HEK293 (cell line): ENCODE measurements around the gene ZNG1F.
A peak's percentile ranks its signal among the peaks of the same experiment; 100 is the strongest.
"Not testable (repeated sequence)": the region's sequence is repeated elsewhere in the genome, so short reads cannot be mapped to it uniquely, and the experiment has no call there.

ENCODE experiments used
- CTCF ChIA-PET: fragments of 350-600 bp; formaldehyde crosslinking; extraction: SDS; loops from one replicate; lab custom pipeline; 2021; ENCODE audit warnings: antibody characterized with exemption; lab: Yijun Ruan, JAX
- POLR2A ChIA-PET: fragments of 300-600 bp; formaldehyde crosslinking; extraction: SDS; loops from one replicate; lab custom pipeline; 2020; ENCODE audit warnings: antibody characterized with exemption, inconsistent platforms; lab: Yijun Ruan, JAX
- H3K27ac ChIP-seq: fragments of 200-500 bp; sonication (Bioruptor generic); 2 replicates; pipeline ENCODE4 v1.5.1; 2014; ENCODE audit warnings: low read depth, low read length, control low read depth, inconsistent platforms; ENCODE audit errors: extremely low read depth
- H3K36me3 ChIP-seq, 2 experiments: fragments of 200-500 bp in 1 of 2; sonication (Bioruptor generic) in 1 of 2; 1 replicate in 1 of 2; 2 replicates in 1 of 2; pipeline ENCODE4 v1.5.1; 2014 to 2017; ENCODE audit warnings: inconsistent platforms in 2 of 2, low read length in 2 of 2; ENCODE audit not compliant: control insufficient read depth in 2 of 2, insufficient read depth in 1 of 2
- H3K4me1 ChIP-seq: fragments of 200-500 bp; sonication (Bioruptor generic); 2 replicates; pipeline ENCODE4 v1.5.1; 2014; ENCODE audit warnings: mild to moderate bottlenecking, low read length, inconsistent platforms; ENCODE audit not compliant: control insufficient read depth, insufficient read depth
- H3K4me3 ChIP-seq: 2 replicates; pipeline ENCODE4 v1.5.1; 2011; ENCODE audit warnings: low read depth, mild to moderate bottlenecking, control low read depth, low read length, moderate library complexity
- H3K9me3 ChIP-seq: fragments of 200-500 bp; sonication (Bioruptor generic); 2 replicates; pipeline ENCODE4 v1.5.1; 2014; ENCODE audit warnings: low read depth, low read length, inconsistent platforms; ENCODE audit not compliant: control insufficient read depth, insufficient read depth
- SP7 ChIP-seq: fragments of 450-650 bp; formaldehyde crosslinking; IDR thresholded peaks from 2 replicates; pipeline ENCODE4 v1.5.1; 2016; ENCODE audit warnings: missing biosample characterization, missing genetic modification characterization
- YY1 ChIP-seq: fragments of 450-650 bp; formaldehyde crosslinking; IDR thresholded peaks from 2 replicates; pipeline ENCODE4 v1.5.1; 2018; ENCODE audit warnings: missing biosample characterization, missing genetic modification characterization
- ZNF10 ChIP-seq: fragments of 450-650 bp; formaldehyde crosslinking; IDR thresholded peaks from 2 replicates; pipeline ENCODE4 v1.5.1; 2017; ENCODE audit warnings: missing biosample characterization, missing genetic modification characterization
- ZNF132 ChIP-seq: fragments of 450-650 bp; formaldehyde crosslinking; IDR thresholded peaks from 2 replicates; pipeline ENCODE4 v1.5.1; 2017; ENCODE audit warnings: missing biosample characterization, missing genetic modification characterization, borderline replicate concordance
- ZNF146 ChIP-seq: fragments of 450-650 bp; formaldehyde crosslinking; IDR thresholded peaks from 2 replicates; pipeline ENCODE4 v1.5.1; 2016; ENCODE audit warnings: missing biosample characterization, missing genetic modification characterization
- ZNF18 ChIP-seq: fragments of 450-650 bp; formaldehyde crosslinking; IDR thresholded peaks from 2 replicates; pipeline ENCODE4 v1.5.1; 2016; ENCODE audit warnings: missing biosample characterization, missing genetic modification characterization
- ZNF37A ChIP-seq: fragments of 450-650 bp; IDR thresholded peaks from 2 replicates; pipeline ENCODE4 v1.5.1; 2018; ENCODE audit warnings: missing biosample characterization, missing genetic modification characterization
- ZNF423 ChIP-seq: fragments of 450-650 bp; formaldehyde crosslinking; IDR thresholded peaks from 2 replicates; pipeline ENCODE4 v1.5.1; 2016; ENCODE audit warnings: missing biosample characterization, missing genetic modification characterization
- ZNF623 ChIP-seq: fragments of 450-650 bp; formaldehyde crosslinking; IDR thresholded peaks from 2 replicates; pipeline ENCODE4 v1.5.1; 2016; ENCODE audit warnings: missing biosample characterization, missing genetic modification characterization
- ZNF645 ChIP-seq: fragments of 450-650 bp; formaldehyde crosslinking; IDR thresholded peaks from 2 replicates; pipeline ENCODE4; 2016; ENCODE audit warnings: missing biosample characterization, missing genetic modification characterization
- ZNF660 ChIP-seq: fragments of 450-650 bp; IDR thresholded peaks from 2 replicates; pipeline ENCODE4 v1.5.1; 2018; ENCODE audit warnings: missing biosample characterization, mild to moderate bottlenecking, missing genetic modification characterization
- ZNF701 ChIP-seq: fragments of 450-650 bp; formaldehyde crosslinking; IDR thresholded peaks from 2 replicates; pipeline ENCODE4 v1.5.1; 2016; ENCODE audit warnings: missing biosample characterization, missing genetic modification characterization
- TF ChIP-seq, protein P1 (sequence below): fragments of 450-650 bp; formaldehyde crosslinking; IDR thresholded peaks from 2 replicates; pipeline ENCODE4 v1.5.1; 2016; ENCODE audit warnings: missing biosample characterization, missing genetic modification characterization

The ZNG1F gene

DNA sequence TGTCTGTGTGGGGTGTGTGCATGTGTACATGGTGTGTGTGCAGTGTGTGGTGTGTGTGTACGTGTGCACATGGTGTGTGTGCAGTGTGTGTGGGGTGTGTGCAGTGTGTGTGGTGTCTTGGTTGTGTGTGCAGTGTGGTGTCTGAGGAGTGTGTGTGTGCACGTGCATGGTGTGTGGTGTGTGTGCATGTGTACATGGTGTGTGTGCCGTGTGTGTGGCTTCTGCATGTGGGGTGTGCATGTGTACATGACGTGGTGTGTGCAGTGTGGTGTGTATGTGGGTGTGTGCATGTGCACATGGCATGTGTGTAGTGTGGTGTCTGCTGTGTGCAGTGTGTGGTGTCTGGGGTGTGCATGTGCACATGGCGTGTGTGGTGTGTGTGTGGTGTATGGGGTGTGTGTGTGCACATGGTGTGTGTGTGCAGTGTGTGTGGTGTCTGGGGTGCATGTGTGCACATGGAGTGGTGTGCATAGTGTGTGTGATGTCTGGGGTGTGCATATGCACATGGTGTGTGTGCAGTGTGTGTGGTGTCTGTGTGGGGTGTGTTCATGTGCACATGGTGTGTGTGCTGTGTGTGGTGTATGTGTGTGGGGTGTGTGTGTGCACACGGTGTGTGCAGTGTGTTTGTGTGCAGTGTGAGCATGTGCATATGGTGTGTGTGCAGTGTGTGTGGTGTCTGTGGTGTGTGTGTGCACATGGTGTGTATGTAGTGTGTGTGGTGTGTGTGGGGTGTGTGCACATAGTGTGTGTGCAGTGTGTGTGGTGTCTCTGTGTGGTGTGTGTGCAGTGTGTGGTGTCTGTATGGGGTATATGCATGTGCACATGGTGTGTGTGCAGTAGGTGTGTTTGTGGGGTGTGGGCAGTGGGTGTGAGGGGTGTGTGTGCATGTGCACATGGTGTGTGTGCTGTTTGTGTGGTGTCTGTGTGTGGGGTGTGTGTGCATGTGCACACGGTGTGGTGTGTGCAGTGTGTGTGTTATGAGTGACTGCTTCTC, 40.6 kb upstream of the ZNG1F start (continued):
- TF ChIP-seq ZNF18 (tag by site-specific recombination) (peak; percentile 51), ZNF146 (no peak), ZNF423 (tag by site-specific recombination) (no peak), ZNF10 (tag by site-specific recombination) (no peak), YY1 (no peak), ZNF660 (tag by site-specific recombination) (no peak), ZNF645 (tag by site-specific recombination) (no peak), ZNF132 (tag by site-specific recombination) (no peak), ZNF623 (tag by site-specific recombination) (no peak), SP7 (no peak), ZNF37A (tag by site-specific recombination) (no peak), ZNF701 (tag by site-specific recombination) (no peak)
- TF ChIP-seq, protein P1, sequence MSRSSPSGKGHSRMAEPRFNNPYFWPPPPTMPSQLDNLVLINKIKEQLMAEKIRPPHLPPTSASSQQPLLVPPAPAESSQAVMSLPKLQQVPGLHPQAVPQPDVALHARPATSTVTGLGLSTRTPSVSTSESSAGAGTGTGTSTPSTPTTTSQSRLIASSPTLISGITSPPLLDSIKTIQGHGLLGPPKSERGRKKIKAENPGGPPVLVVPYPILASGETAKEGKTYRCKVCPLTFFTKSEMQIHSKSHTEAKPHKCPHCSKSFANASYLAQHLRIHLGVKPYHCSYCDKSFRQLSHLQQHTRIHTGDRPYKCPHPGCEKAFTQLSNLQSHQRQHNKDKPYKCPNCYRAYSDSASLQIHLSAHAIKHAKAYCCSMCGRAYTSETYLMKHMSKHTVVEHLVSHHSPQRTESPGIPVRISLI (tag by site-specific recombination): no peak
- TF ChIP-seq, all 188 proteins: peak for 10

DNA sequence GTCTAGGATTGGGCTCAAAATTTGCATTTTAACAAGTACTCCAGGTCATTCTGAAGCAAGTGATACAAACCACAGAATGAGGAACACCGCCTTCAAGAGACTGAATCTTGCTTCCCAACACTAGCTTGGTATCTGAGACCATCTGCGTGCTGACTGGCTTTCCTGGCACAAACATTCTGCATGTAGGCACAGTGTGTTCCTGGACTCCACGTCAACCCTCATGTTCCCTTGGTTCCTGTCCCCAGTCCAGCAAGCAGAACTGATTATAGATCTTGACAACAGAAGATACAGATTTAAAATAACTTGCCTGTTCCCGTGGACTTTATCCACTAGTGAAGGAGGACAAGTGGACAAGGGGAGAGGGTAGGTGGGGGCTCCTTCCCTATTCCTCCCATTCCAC, 30.7 kb upstream of the ZNG1F start:
- POLR2A ChIA-PET, CTCF ChIA-PET, H3K27ac ChIP-seq, H3K36me3 ChIP-seq, H3K4me3 ChIP-seq, H3K9me3 ChIP-seq, H3K4me1 ChIP-seq: not testable (repeated sequence)

DNA sequence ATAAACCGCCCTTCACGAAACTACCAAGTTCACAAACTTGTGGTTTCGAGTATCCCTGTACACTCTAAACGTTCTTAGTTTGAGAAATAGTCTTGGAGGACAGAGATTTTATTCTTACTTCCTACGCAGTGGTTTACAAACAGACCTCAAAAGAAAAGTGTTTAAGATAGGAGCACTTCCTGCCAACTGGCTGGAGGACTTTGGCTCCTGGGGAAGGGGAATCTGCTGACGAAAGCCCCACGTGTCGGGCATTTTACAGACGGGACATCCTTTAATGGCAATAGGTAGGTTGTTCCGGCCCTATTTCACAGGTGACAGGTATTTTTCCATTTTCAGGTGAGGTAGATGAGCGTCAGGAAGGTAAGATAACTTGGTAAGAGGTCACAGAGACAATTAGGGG, 678 bp downstream of the ZNG1F start:
- H3K27ac ChIP-seq, H3K4me3 ChIP-seq, CTCF ChIA-PET, H3K4me1 ChIP-seq, H3K36me3 ChIP-seq, H3K9me3 ChIP-seq, POLR2A ChIA-PET: not testable (repeated sequence)

GRCh38 chr9:41174994-41175393, 14.1 kb downstream of the ZNG1F start:
- POLR2A ChIA-PET, H3K4me1 ChIP-seq, H3K27ac ChIP-seq, CTCF ChIA-PET, H3K36me3 ChIP-seq, H3K4me3 ChIP-seq, H3K9me3 ChIP-seq: not testable (repeated sequence)

DNA sequence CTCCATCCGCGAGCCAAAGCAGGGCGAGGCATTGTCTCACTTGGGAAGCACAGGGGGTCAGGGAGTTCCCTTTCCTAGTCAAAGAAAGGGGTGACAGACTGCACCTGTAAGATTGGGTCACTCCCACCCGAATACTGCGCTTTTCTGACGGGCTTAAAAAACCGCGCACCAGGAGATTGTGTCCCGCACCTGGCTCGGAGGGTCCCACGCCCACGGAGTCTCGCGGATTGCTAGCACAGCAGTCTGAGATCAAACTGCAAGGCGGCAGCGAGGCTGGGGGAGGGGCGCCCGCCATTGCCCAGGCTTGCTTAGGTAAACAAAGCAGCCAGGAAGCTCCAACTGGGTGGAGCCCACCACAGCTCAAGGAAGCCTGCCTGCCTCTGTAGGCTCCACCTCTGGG, 39.0 kb downstream of the ZNG1F start:
- H3K4me3 ChIP-seq, H3K27ac ChIP-seq, H3K36me3 ChIP-seq, H3K9me3 ChIP-seq, H3K4me1 ChIP-seq, POLR2A ChIA-PET, CTCF ChIA-PET: not testable (repeated sequence)

DNA sequence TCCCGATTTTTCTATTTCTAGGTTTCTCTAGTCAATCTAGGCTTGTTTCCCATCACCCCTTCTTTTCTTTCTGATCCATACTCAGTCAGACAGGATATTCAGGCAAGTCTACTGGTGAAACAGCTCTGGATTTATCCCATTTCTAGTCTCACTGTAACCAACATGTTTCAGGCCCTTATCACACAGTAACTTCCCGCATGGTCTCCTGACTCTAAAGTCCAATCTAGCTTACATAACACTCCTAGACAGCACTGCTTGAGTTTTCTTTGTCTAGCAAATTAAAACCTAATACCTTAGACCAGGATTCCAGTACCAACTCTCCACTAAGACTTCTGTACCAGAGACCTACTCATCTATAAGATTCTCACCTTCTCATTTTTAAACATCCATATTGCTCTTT, 47.2 kb downstream of the ZNG1F start:
- CTCF ChIA-PET, H3K36me3 ChIP-seq, H3K27ac ChIP-seq, H3K9me3 ChIP-seq, H3K4me1 ChIP-seq, H3K4me3 ChIP-seq, POLR2A ChIA-PET: not testable (repeated sequence)

GRCh38 chr9:41128581-41128980, 60.5 kb downstream of the ZNG1F start, which contains the start of gene FOXD4L6:
Gene FOXD4L6 (minus strand): TSS chr9:41128681. CDS start chr9:41128383, 298 bp downstream.
- H3K27ac ChIP-seq, CTCF ChIA-PET, POLR2A ChIA-PET, H3K36me3 ChIP-seq, H3K4me3 ChIP-seq, H3K4me1 ChIP-seq, H3K9me3 ChIP-seq: not testable (repeated sequence)
